Measurements from ENCODE around the gene DLG3.

Gene DLG3

GRCh38 chrX:70525733-70526132 lies 81.1 kb downstream of the DLG3 start:
- DNase-seq (ENCODE audit: low spot score), result no peak

GRCh38 chrX:70527053-70527452 lies 82.4 kb downstream of the DLG3 start:
- no peak for DNase-seq (ENCODE audit: low spot score)

GRCh38 chrX:70527610-70528345 lies 83.1 kb downstream of the DLG3 start:
- DNase-seq (ENCODE audit: low spot score), result no peak

DNA sequence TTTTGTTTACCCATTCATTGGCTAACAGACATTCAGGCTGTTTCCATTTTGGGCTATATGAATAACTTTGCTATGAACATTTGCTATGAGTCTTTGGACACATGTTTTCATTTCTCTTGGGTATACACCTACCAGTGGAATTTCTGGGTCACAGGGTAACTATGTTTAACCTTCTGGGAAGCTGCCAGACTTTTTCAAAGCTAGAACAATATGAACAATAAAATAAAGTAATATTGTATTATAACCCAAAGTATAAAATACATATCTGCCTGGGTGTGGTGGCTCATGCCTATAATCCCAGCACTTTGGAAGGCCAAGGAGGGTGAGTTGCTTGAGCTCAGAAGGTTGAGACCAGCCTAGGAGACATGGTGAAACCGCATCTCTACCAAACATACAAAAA lies 90.6 kb downstream of the DLG3 start:
- no peak for DNase-seq (ENCODE audit: low spot score)

DNA sequence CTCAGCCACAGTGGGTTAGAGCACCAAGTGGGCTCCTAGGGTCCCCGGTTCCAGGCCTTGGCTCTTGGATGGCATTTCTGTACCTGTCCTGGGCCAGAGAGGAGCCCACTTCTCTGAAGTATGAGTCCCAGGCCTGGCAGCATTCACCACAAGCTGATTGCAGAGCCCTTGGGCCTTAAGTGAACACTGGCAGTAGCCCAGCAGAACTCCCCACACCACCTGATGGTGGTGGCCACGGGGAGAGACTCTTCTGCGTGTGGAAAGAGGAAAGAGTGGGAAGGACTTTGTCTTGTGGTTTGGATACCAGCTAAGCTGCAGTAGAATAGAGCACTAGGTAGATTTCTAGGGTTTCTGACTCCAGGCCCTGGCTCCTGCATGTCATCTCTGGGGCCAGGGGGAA lies 104.8 kb downstream of the DLG3 start:
- no peak for DNase-seq (ENCODE audit: low spot score)

DNA sequence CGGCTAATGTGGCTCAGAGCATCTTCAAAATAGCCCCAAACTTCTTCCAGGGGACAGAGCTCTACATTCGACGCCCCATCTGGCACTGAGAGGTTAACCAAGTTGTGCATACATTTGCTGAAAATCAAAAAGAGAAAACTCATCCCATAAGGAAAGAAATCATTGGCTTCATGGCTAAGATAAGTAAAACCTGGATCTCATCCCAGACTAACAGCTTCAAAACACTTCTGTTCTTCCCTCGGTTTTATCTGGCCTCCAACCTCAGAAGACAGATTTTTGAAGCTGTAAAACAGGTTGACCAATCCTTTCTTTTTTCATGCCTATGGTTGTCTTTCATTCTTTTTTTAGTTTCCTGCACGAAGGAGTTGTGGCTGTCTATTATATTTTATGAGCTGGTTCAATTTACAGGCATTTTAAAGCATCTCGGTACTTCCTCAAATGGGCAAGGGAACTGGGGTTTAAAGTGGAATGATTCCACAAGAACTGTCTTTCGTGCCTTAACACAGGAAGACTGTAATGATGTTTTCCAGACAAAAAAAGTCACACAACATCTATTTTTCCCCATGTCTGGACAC lies 107.6 kb downstream of the DLG3 start:
- no peak for DNase-seq (ENCODE audit: low spot score)

DNA sequence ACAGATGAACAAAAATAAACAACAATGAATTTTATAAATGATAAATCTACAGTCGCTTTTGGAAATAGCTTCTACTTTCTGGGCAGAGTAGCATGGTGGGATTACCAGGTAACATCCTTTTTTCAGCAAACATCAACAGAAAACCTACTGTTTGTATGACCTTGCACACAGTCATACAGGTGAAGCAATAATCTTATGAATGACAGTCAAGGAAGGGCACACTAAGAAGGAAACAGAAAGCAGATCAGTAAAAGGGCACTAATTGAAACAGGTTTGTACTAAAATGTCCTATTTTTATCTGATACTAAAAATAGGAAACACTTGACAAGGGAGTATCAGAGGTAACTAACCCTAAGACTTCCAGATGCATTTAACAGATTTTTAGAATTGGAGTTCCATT lies 108.9 kb downstream of the DLG3 start:
- no peak for DNase-seq (ENCODE audit: low spot score)

DNA sequence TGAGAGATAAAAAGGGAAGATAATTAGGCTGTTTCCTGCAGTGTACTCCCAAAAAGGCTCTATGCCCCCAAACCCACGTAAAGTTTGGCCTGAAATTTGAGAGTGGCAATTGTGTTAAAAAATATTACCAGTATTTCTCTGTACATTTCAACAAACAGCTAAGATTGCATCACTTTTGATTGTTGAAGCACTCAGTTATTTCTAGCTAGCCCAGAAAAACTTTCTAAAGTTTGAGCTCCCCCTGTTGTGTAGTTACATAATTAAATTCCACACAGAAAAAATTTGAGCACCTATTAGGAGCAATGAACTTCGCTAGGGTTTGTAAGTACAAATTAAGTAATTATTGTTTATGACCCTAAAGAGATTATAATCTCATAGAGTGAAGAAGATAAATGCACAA lies 109.4 kb downstream of the DLG3 start:
- no peak for DNase-seq (ENCODE audit: low spot score)

DNA sequence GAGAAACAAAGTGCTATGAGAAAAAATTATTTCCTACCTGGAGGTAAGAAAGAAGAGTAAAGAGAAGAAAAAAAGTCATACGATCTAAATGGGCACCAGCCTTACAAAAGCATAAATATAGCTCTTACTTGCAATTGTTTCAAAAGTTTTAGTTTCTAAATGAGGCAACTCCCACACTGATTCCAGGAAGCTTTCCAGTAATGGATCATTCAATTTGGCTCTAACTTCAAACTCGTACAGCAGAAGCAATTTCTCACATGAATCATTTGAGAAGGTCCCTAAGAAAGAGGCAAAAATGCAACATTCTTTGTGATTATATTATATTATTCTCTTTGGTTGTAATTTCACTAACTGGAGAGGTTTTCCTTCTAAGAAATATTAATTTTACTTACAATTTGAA lies 109.9 kb downstream of the DLG3 start:
- DNase-seq (ENCODE audit: low spot score), result no peak

GRCh38 chrX:70554948-70555347 lies 110.3 kb downstream of the DLG3 start:
- no peak for DNase-seq (ENCODE audit: low spot score)
